ENCODE measurements around the gene CORT.
"Not testable (repeated sequence)": the region's sequence is repeated elsewhere in the genome, so short reads cannot be mapped to it uniquely, and the experiment has no call there.

The CORT gene
- 0.05 to 0.09 reads per million in 2 donors for total RNA-seq

GRCh38 chr1:10449751-10450150 lies at the start of gene CORT:
CORT (plus strand) TSS chr1:10450031; CDS start chr1:10450224, 193 bp downstream.
- DNase-seq = no peak

- DNase-seq = no peak
Observed at GRCh38 chr1:10401281-10401680, 48.5 kb upstream of the CORT start.

- no peak for DNase-seq
Observed at GRCh38 chr1:10402729-10403274, 47.0 kb upstream of the CORT start.

- no peak for DNase-seq
Observed at GRCh38 chr1:10407201-10407600, 42.6 kb upstream of the CORT start.

GRCh38 chr1:10415211-10415930 lies 34.5 kb upstream of the CORT start:
- no peak for DNase-seq

- not testable (repeated sequence) for DNase-seq
Observed at GRCh38 chr1:10415967-10416366, 33.9 kb upstream of the CORT start.

GRCh38 chr1:10418741-10419140 lies 31.1 kb upstream of the CORT start:
- not testable (repeated sequence) for DNase-seq

GRCh38 chr1:10419351-10419750 lies 30.5 kb upstream of the CORT start:
- no peak for DNase-seq

- no peak for DNase-seq
Observed at GRCh38 chr1:10421637-10422036, 28.2 kb upstream of the CORT start.

- no peak for DNase-seq
Observed at GRCh38 chr1:10424034-10424433, 25.8 kb upstream of the CORT start.

- DNase-seq = no peak
Observed at GRCh38 chr1:10424651-10425050, 25.2 kb upstream of the CORT start.

GRCh38 chr1:10425826-10426534 lies 23.9 kb upstream of the CORT start:
- DNase-seq = not testable (repeated sequence)

- not testable (repeated sequence) for DNase-seq
Observed at GRCh38 chr1:10426535-10426848, 23.3 kb upstream of the CORT start.

- DNase-seq = no peak
Observed at GRCh38 chr1:10428984-10429383, 20.8 kb upstream of the CORT start.

- no peak for DNase-seq
Observed at GRCh38 chr1:10429868-10430215, 20.0 kb upstream of the CORT start.

- peak; percentile 81 for DNase-seq
Observed at GRCh38 chr1:10430216-10431069, 19.4 kb upstream of the CORT start, which contains the start of gene CENPS. CENPS (plus strand) TSS chr1:10430433; CDS start chr1:10430518, 85 bp downstream.

GRCh38 chr1:10431070-10431730 lies 18.6 kb upstream of the CORT start:
- no peak for DNase-seq

- no peak for DNase-seq
Observed at GRCh38 chr1:10432910-10433700, 16.7 kb upstream of the CORT start.

GRCh38 chr1:10433790-10434189 lies 16.0 kb upstream of the CORT start:
- DNase-seq = no peak

GRCh38 chr1:10434590-10434989 lies 15.2 kb upstream of the CORT start:
- no peak for DNase-seq

GRCh38 chr1:10437052-10437451 lies 12.8 kb upstream of the CORT start:
- no peak for DNase-seq

- DNase-seq = no peak
Observed at GRCh38 chr1:10438677-10439163, 11.1 kb upstream of the CORT start.
